Measurements from ENCODE around the gene RNF125.
"Not testable (repeated sequence)": the region's sequence is repeated elsewhere in the genome, so short reads cannot be mapped to it uniquely, and the experiment has no call there.

RNF125 gene

DNA sequence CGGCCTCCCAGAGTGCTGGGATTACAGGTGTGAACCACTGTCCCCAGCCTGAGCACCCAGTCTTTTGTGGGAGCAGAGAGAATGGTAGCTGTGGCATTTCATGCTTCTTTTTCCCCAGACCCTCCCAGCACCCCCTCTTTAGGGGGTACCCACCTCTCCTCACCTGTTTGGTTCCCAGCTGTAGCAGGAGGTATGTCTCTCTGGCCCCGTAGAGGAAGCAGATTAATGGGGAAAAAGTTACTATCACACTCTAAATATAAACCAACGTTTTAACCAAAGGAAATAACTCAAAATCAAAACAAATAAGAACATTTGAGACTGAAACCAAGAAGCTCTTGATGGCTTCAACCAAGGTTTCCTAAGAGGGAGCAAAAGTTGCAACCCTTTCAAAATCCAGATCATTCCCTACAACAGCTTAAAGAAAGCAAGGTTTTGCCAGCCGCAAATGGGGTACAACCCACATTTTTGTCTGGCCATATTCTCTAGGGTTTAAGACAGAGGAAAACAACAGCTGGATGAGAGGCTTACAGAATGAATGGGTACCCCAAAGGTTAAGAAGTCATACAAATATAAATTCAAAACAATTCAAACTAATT, 8.0 kb downstream of the RNF125 start:
- no peak for DNase-seq

DNA sequence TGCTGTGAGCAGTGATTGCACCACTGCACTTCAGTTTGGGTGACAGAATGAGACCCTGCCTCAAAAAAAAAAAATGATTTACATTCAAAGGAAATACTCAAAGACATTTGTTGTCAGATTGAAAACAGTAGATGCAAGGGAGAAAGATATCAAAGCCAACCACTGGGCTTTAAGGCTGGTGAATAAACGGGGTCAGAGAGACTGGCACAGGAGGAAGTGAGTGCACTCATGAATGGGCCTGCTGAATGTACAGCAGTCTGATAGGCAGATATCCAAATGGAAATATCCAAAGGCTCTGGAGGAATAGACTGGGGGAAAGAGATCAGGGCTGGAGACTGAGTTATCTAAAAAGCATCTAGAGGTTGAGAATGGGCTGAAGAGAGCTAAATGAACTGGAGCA, 10.9 kb downstream of the RNF125 start:
- DNase-seq, result no peak

DNA sequence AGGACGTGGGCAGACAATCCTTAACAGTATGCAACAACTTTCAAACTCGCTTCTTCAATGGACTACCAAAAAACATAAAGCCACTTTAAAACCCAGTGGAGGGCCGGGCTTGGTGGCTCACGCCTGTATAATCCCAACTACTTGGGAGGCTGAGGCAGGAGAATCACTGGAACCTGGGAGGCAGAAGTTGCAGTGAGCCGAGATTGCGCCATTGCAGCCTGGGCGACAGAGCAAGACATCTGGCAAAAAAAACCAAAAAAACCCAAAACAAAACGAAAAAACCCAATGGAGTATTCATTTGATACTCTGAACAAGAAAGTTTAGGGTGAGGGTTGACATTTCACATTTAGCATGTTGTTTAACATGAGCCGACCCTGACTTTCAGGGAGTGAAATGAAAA, 14.0 kb downstream of the RNF125 start:
- no peak for DNase-seq

DNA sequence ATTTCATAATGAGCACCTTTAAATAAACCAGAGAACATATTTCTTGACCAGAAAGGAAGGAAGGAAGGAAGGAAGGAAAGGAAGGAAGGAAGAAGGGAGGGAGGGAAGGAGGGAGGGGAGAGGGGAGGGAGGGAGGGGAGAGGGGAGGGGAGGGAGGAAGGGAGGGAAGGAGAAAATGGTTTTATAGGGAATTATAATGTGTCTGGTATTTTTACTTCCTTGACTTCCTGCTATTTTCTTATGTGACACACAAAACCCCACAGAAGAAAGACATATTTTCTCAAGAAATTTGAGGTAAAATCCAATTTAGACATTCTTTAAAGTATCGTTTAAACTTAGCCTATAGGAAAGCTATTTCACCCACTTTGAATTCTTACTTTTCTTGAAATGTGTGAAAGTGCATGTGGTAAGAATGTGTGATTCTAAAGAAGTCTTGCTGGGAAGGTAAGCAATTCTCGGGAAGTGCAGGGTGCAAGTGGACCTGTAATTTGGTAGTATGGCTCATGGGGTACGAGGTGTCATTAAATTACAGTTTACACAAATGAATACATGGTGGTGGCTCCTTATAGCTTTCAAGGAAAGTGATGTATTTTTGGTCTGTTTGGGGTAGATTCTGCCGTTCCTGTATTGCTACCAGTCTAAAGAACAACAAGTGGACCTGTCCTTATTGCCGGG, 18.0 kb downstream of the RNF125 start:
- DNase-seq, result no peak

DNA sequence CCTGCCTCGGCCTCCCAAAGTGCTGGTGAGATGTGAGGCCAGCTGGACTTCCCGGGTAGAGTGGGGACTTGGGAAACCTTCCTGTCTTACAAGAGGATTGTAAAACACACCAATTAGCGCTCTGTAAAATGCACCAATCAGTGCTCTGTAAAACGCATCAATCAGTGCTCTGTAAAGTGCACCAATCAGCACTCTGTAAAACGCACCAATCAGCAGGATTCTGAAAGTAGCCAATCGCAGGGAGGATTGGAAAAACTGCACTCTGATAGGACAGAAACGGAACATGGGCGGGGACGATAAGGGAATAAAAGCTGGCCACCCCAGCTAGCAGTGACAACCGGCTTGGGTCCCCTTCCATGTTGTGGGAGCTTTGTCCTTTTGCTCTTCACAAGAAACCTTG, 19.0 kb downstream of the RNF125 start:
- no peak for DNase-seq

DNA sequence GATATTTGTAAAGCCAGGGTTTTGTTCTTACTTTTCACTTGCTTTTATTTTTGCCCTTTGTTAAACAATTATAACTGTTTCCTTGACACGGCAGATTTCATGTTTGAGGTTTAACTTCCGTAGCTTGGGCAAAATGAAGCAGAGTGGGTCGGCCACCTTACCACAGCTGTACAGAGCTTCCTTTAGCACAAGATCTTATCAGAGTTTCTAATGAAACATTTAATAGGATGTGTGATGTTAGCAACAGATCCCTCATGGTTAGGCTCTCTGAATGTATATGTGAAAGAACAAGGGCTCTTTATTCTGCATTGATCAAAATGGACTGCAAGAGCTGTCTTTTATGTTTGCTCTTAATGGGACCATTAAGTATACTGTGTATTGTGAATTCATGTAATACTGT, 22.3 kb downstream of the RNF125 start:
- DNase-seq, result peak; percentile 20

DNA sequence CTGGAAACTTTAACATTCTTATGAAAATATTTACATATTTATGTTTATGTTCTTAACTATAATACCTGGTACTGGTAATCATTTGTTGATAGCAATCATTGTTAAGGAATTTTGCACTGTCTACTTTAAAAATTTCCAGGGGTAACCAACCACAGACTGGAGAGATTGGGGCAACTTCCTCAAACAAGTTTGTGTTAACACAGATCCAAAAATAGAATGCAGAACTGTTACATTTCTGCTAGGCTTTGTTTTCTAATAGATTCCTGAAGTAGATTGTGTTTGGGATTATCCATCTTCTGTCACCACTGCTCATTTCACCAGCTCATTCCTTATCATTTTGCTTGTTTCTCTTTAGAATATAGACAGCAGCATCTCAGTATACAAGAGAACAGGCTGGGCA, 23.7 kb downstream of the RNF125 start:
- peak; percentile 3 for DNase-seq

DNA sequence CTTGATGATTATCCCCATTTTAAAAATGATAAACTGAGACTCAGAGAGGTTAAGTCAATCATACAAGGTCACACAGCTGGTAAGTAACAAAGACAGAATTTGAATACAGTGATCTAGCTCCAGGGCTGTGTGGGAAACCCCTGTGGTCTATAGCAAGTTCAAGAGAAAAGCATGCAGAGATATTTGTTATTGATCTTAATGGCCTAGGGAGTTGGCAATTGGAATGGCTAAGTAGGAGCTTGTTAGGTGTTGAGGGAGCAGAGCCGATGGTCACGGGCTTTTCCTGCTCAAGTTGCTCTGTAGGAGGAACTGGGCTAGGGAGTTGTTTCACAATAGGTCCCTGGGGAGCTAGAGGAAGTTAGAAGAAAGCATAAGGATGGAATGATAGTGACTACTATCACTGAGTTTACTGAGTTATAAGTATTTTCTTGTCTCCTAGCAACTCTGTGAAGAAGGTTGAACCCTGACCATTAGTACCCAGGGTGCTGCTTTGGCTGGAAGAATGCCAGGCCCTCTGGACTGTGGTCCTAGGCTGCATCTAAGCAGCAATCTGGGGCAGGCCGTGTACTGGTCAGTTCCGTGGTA, 30.0 kb downstream of the RNF125 start:
- DNase-seq, result no peak

DNA sequence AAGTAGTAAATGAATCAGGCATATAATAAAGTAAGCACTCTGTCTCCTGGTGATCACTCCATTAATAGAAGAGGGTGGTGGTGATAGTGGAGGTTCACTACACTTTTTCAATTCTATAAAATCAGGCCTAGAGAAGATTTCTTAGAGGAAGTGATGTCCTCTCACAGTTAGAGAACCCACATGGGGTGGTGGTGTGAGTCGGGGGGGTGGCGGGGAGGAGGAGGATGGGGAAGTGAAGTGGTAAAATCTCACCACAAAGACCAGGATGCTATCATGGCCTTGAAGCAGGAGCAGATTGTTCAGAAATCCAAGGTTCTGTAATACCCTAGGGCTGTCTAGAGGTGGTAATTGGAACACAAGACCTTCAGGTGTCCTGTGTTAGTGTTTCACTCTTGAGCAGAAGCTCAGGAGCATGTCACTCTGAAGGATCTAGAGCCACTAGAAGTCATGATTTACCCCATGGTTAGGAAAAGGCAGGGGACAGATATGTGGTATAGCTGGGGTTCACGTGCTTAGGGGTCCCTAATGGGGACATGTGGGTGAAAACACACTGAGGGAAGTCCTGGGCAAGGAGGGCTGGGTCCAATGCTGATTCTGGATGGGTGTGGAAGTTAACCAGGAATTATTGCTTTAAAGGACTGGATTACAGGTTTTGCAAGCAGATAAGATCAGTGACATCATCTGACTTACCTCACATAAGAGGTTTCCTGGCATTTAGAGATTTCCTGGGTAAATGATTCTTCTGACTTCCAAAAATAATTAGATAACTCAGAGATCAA, 31.0 kb downstream of the RNF125 start:
- DNase-seq, result no peak

DNA sequence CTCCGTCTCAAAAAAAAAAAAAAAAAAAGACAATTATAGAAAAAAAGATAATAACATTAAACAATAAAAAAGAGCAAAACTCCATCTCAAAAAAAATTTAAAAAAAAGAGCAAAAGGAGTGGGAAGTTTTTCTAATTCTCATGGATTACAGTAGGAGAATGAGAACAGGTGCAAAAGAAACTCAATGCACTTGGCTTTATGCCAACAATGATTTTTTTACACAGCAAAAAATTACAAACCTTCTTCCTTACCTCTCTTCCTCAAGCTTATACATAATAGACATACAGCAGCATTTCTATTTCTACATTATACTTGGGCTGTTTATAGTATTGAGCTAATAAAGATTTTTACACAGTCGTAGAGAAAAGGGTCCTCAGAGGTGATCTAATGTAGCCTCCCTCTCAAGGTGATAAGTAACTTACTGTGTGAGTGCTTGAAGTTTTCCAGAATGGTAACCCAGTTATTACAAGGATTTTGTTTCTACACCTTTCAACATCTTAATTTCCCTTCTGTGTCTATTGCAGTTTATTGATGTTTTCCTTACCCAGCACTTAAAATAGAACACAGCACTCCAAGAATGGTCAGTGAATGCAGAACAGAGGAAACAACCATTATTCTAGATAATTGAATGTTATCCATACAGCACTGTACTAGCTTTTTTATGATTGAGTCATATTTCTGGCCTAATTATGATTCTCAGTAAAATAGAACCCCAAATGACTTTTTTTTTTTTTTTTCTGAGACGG, 38.2 kb downstream of the RNF125 start:
- no peak for DNase-seq

DNA sequence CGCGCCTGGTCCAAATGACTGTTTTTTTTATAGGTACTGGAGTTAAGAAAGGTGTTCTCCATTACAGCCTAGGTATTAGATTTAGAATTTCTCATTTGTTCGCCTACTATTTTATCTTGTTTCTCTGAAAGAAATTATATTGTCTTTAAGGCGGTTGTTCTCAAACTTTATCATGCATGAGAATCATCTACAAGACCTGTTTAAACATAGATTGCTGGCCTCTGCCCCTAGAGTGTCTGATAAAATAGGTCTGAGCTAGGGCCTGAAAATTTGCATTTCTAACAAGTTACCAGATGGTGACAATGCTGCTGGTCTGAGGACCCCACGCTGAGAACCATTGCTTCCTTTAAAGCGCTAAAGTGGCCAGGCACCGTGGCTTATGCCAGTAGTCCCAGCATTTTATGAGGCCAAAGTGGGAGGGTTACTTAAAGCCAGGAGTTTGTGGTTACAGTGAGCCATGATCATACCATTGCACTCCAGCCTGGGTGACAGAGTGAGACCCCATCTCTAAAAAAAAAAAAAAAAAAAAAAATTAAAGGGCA, 39.1 kb downstream of the RNF125 start:
- no peak for DNase-seq

DNA sequence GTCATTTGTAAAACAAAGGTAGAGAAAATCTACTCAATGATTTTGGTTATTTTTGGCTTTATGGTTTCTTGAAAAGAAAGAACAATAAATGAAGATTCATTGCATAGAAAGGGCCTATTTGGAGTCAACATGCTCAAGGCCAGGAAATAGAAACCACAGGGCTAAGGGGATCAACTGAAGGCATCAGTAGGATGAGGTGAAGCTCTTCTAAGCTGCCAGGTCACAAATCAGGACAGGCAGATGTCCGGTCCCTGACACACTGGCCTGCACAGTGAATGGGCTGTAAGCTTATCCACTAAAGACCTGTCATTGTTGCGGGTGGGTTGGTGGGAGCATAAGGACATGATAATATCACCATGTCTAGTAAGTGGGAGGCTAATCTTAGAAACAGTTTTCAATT, 41.4 kb downstream of the RNF125 start:
- DNase-seq, result no peak

DNA sequence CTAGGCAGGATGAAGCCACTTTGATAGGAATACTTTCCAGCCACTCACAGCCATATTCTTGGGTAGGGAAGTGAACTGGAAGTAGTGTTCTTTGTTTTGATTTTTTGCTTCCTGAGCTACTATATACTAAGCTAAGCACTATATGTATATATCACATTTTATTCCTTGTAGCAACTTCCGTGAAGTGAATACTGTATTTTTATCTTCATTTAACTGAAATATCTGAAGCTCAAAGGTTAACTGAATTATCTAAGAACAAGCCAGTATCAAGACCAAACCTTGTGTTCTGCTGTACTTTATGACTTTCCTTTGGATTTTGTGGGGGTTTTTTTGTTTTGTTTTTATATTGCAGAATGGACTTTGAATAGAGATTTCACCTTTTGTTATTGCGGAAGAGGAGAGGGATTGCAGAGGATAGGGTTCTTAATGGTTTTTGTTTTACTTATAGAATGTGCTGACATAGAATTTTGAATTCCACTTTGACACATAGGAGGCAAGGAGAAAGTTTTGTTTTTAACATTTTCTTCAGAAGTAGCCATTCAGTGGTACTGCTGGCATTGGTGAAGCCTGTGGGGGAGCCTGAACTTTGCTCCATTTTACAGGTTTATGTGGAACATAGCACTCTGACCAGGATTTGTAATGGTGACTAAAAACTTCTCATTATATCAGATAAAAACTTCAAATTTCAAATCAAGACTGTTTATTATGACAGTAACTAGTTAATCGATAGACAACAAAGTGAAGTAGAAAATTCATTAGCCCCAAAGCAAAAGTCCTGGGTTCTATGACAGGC, 48.9 kb downstream of the RNF125 start:
- no peak for DNase-seq

DNA sequence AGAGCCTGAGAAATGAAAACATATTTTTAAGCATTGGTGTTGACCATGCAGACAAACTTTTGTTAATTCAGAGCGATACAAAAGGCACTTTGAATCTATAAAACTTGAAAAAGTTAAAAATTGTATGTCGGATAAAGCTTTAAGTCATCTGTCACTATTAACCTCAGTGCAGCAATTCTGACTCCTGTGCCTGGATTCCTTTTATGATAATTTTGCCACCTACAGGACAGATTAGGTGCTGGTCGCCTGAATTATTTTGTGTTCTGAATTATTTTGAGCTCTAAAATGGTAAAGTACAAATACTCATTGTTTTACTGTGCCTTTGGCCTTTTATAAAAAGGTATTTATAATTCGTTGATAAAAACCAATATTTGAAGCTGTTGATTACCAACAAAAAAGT, 53.7 kb downstream of the RNF125 start:
- peak; percentile 46 for DNase-seq

DNA sequence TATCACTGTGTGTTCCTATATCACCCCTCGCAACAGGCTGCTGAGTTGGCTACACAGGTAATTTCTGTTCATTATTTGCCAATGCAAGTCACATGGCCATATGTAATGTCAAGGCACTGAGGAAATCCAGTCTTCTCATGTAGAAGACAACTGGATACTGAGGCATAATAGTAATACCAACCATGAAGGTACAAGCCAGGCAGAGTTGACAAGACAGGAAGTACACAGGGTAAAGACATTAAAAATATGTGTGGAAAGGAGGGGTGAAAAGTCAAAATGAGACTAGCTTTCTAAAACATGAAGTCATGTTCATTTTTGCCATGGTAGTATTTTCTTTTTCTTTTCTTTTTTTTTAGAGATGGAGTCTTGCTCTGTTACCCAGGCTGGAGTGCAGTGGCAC, 55.6 kb downstream of the RNF125 start:
- DNase-seq, result no peak

DNA sequence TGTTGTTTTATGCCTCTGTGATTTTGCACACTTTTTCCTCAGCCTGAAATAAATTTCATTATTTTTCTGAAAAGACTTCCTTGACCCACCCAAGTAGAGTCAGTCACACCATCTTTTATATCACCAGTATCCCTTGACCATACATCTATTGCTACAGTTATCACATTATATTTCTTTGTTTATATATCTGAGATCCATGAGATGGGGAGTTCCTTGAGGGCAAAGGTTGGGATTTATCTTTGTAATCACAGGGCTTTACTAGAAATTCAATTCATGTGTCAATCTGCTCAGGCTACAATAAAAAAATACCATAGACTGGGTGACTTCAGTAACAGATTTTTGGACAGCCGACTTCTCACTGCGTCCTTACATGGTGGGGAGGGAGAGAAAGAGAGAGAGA, 60.2 kb downstream of the RNF125 start:
- no peak for DNase-seq

DNA sequence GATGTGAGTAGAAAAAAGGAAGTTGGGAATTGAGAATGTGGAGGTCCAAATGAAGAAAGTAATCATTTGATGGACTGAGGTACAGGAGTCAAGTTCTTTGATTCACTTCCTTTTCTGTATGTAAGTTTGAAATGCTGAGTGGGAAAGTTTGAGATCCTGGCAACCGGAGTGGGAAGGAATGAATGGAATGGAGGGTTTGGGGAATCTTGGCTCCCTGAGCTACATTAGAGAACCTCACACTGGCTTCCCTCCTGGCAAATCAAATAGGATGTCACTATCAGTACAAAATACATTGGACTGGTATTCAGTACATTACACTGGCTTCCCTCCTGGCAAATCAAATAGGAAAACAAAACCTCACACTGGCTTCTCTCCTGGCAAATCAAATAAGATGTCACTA, 63.3 kb downstream of the RNF125 start:
- no peak for DNase-seq

DNA sequence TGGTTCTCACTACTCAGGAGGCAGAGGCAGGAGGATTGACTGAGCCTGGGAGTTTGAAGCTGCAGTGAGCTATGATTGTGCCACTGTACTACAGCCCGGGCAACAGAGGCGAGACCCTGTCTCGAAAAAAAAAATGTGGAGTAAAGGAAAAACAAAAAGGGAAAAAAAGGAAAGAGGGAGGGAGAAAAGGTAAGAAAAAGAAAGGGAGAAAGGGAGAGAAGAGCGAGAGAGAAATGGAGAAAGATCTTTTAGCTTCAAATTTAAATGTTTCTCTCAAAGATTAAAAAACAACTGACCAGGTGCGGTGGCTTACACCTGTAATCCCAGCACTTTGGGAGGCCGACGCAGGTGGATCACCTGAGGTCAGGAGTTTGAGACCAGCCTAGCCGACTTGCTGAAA, 65.2 kb downstream of the RNF125 start:
- DNase-seq, result no peak

DNA sequence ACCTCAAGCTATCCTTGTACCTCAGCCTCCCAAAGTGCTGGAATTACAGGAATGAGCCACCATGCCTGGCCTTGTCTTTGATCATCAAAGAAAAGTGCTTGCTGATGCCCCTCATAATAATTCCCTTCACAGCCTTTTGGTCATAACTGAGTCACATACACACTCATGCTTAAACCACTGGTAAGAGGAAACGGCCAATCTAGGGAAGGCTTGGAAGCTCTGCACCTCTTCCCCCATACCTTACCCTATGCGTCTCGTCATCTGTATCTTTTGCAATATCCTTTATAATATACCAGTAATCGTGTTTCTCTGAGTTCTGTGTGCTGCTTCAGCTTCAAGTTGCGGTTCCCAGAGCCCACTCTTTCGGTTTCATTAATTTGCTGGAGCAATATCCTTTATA, 68.3 kb downstream of the RNF125 start:
- no peak for DNase-seq

DNA sequence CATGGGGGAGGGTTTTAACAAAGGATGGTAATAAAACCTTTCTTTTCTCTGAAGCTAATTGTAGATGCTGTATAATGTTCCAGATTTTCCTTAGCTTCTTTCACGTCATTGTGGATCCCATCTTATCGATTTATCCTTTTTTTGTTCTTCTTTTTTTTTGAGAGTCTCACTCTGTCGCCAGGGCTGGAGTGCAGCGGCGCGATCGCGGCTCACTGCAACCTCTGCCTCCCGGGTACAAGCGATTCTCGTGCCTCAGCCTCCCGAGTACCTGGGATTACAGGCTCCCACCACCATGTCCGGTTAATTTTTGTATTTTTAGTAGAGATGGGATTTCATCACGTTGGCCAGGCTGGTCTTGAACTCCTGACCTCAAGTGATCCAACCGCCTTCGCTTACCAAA, 72.2 kb downstream of the RNF125 start:
- not testable (repeated sequence) for DNase-seq

DNA sequence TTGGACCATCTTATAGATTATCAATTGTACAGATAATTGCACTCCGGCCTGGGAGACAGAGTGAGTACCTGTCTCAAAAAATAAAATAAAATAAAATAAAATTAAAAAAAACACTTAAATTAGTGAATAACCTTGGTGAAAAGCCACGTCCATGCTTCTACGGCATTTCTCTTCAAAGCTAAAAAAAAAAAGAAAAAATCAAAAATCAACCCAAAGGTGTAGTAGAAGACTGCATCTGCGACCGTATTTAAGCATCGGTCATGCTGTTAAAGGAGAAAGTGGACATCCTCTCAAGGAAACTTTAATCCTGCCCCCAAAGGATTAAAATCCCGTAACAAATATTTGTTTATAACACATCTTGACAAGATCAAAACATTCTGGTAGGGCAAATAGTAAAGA, 72.7 kb downstream of the RNF125 start:
- DNase-seq, result no peak
